H1 (cell line): ENCODE results near the gene WIPF3. TPM values are rescaled to one million over a fixed set of nuclear protein-coding genes. Genes with fewer than 3 reads are reported as not detected.

ENCODE experiments used
- KDM1A ChIP-seq: fragments of 200-600, 300-600 bp; sonication (generic); IDR thresholded peaks from 2 replicates; pipeline ENCODE4 v1.7.1; 2016; ENCODE audit warnings: mild to moderate bottlenecking, low read length, borderline replicate concordance
- SP2 ChIP-seq: IDR thresholded peaks from 2 replicates; pipeline ENCODE4 v1.6.1; 2012; ENCODE audit warnings: mild to moderate bottlenecking, low read length, inconsistent platforms
- TAF7 ChIP-seq: optimal IDR thresholded peaks from 2 replicates; pipeline ENCODE3; 2011; ENCODE audit warnings: low read depth, mild to moderate bottlenecking, inconsistent platforms, low read length, moderate library complexity, borderline replicate concordance
- TBP ChIP-seq: IDR thresholded peaks from 2 replicates; pipeline ENCODE4 v1.6.1; 2011; ENCODE audit warnings: low read depth, low read length, improper control_type of control experiment
- TCF12 ChIP-seq: IDR thresholded peaks from 2 replicates; pipeline ENCODE4 v1.6.1; 2011; ENCODE audit warnings: low read depth, mild to moderate bottlenecking, low read length
- YY1 ChIP-seq: IDR thresholded peaks from 2 replicates; pipeline ENCODE4 v1.6.1; 2011; ENCODE audit warnings: low read depth, mild to moderate bottlenecking, low read length
- polyA plus RNA-seq, 7 experiments: library from polyadenylated mRNA; depleted of rRNA in 3 of 7; stranded (reverse) in 5 of 7; unstranded in 2 of 7; fragments of >200 nt in 5 of 7; fragments of 200-250 nt in 2 of 7; gene quantifications; 1 replicate in 5 of 7; 2 replicates in 1 of 7; 4 replicates in 1 of 7; pipeline versions ENCODE4 v1.2.1 to v1.2.3, GENCODE V29; 2011 to 2013; ENCODE audit warnings: missing spikeins in 2 of 7, mixed read lengths in 2 of 7
- total RNA-seq: library from RNA; stranded (reverse); fragmentation: NEBNext Ultra II Directional; extraction: Animal tissue kit (Norgen Biotek cat#: 25700); gene quantifications from 2 replicates; pipeline ENCODE4 v1.2.1, GENCODE V29; 2021

WIPF3 gene
- total and polyA plus RNA-seq, 2 of the 8 experiments (the other 6 are each of a cell fraction or from before 2014, with no cell fraction given), result 5.0 to 12.1 TPM

DNA sequence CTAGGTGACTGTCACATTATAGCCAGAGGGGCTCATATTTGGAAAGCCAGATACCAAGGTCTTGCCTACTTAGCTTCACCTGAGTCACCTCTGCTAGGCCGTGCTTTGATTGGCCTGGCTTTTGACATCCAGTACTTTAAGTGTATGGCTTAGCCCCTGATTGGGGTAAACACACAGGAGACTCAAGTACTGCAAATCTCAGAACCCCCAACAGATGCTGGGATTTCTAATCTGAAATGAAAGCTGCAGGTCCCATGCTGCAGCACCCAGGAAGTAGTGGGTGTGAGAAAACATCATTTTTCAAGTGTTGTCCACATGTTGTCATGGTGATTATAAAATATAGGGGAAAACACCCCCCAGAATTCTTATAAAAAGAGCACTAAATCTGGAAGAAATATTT is 76.2 kb downstream of the WIPF3 start (continued):
- TF ChIP-seq SP2 (no peak), TBP (no peak), TAF7 (no peak), TCF12 (no peak), KDM1A (no peak), YY1 (no peak)
- TF ChIP-seq, all 59 proteins: peak for 0
